Measurements from ENCODE around the gene GSS. TPM values are rescaled to one million over a fixed set of nuclear protein-coding genes. Genes with fewer than 3 reads are reported as not detected.

GSS gene
- total RNA-seq, 1 experiment from 2014 or later, result 110 TPM

GRCh38 chr20:34951652-34952051 is 4.0 kb downstream of the GSS start:
- intact Hi-C loops (cut with micrococcal nuclease; ENCODE audit: unreplicated experiment), result no loop called here
- Mint-ChIP-seq H3K36me3 (ENCODE audit: insufficient read depth, unreplicated experiment) (peaks cover 30% of the 10 kb centered on the region), H3K27me3 (ENCODE audit: unreplicated experiment) (no peaks in the 10 kb centered on the region), H3K9me3 (ENCODE audit: low read depth, unreplicated experiment) (no peaks in the 10 kb centered on the region), H3K4me1 (ENCODE audit: low read depth, unreplicated experiment) (peaks cover 21% of the 10 kb centered on the region), H3K27ac (ENCODE audit: unreplicated experiment) (no peak overlapping the region), H3K4me3 (ENCODE audit: low read depth, unreplicated experiment) (no peak overlapping the region)
- no peak for TF ChIP-seq CTCF (IDR thresholded peaks at IDR 0.05; ENCODE audit: unreplicated experiment)
- CTCF ChIA-PET, result interaction anchor here (1.2 kb wide), 1 partner anchor 78 kb away, joined by 3 read pairs; no protein-coding TSS in a partner anchor
- no peak for DNase-seq
- BruUV-seq (replicated peaks), result no TSS peak

DNA sequence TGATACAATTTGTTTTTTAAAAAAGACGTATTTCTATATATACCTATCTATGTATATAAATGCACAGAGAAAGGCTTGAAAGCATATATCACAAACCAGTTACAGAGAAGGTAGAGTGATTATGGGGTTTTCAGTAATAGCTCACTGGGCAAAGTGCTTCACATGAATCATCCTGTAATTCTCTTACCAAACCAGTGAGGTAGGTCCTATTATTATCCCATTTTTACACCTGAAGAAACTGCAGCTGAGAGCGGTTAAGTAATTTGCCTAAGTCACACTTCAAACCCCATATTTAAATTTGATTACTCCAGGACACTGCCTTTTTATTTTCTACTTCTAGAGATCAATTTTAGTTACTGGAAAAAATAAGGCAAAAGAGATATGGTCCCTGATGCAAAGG is 4.4 kb downstream of the GSS start:
- BruUV-seq (replicated peaks), result no TSS peak
- intact Hi-C loops (cut with micrococcal nuclease; ENCODE audit: unreplicated experiment), result no loop called here
- CTCF ChIA-PET, result interaction anchor here (1.2 to 1.6 kb wide), 2 partner anchors 44 to 77 kb away, joined by 3 read pairs; no protein-coding TSS in a partner anchor
- DNase-seq, result no peak
- Mint-ChIP-seq H3K4me1 (ENCODE audit: low read depth, unreplicated experiment) (peaks cover 20% of the 10 kb centered on the region), H3K4me3 (ENCODE audit: low read depth, unreplicated experiment) (no peak overlapping the region), H3K27me3 (ENCODE audit: unreplicated experiment) (no peaks in the 10 kb centered on the region), H3K27ac (ENCODE audit: unreplicated experiment) (no peak overlapping the region), H3K9me3 (ENCODE audit: low read depth, unreplicated experiment) (no peaks in the 10 kb centered on the region), H3K36me3 (ENCODE audit: insufficient read depth, unreplicated experiment) (peaks cover 30% of the 10 kb centered on the region)
- no peak for TF ChIP-seq CTCF (IDR thresholded peaks at IDR 0.05; ENCODE audit: unreplicated experiment)

DNA sequence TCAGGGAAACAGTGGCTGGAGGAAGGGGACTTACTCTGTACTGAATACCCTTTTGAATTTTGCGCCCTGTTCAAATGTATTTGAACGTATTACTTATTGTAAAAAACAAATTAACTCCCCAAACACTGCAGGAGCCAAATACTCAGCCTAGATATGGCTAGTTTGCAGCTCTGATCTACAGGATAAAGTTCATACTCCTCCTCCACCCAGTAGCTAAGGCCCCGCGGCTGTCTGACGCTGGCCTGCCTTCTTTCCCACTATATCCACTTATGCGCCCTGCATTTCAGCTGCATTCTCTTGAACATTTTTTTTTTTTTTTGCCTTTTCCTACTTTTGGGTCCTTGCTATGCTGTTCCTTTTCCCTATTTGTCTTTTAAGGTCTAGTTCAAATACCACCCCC is 6.5 kb downstream of the GSS start:
- H3K36me3 Mint-ChIP-seq (ENCODE audit: insufficient read depth, unreplicated experiment), result peaks cover 19% of the 10 kb centered on the region
- H3K4me1 Mint-ChIP-seq (ENCODE audit: low read depth, unreplicated experiment), result peaks cover 14% of the 10 kb centered on the region
- H3K27ac Mint-ChIP-seq (ENCODE audit: unreplicated experiment), result no peak overlapping the region
- no peak overlapping the region for H3K4me3 Mint-ChIP-seq (ENCODE audit: low read depth, unreplicated experiment)
- DNase-seq, result no peak
- intact Hi-C loops (cut with micrococcal nuclease; ENCODE audit: unreplicated experiment), result no loop called here
- no TSS peak for BruUV-seq (replicated peaks)
- H3K9me3 Mint-ChIP-seq (ENCODE audit: low read depth, unreplicated experiment), result no peaks in the 10 kb centered on the region
- no peak for TF ChIP-seq CTCF (IDR thresholded peaks at IDR 0.05; ENCODE audit: unreplicated experiment)
- H3K27me3 Mint-ChIP-seq (ENCODE audit: unreplicated experiment), result no peaks in the 10 kb centered on the region
- CTCF ChIA-PET, result interaction anchor here (0.6 kb wide), 1 partner anchor 420 kb away, joined by 3 read pairs; no protein-coding TSS in a partner anchor

GRCh38 chr20:34948030-34948429 is 7.6 kb downstream of the GSS start:
- intact Hi-C loops (cut with micrococcal nuclease; ENCODE audit: unreplicated experiment), result no loop called here
- Mint-ChIP-seq H3K27me3 (ENCODE audit: unreplicated experiment) (no peaks in the 10 kb centered on the region), H3K9me3 (ENCODE audit: low read depth, unreplicated experiment) (no peaks in the 10 kb centered on the region), H3K27ac (ENCODE audit: unreplicated experiment) (no peak overlapping the region), H3K4me1 (ENCODE audit: low read depth, unreplicated experiment) (peaks cover 18% of the 10 kb centered on the region), H3K36me3 (ENCODE audit: insufficient read depth, unreplicated experiment) (peaks cover 26% of the 10 kb centered on the region), H3K4me3 (ENCODE audit: low read depth, unreplicated experiment) (no peak overlapping the region)
- no peak for TF ChIP-seq CTCF (IDR thresholded peaks at IDR 0.05; ENCODE audit: unreplicated experiment)
- CTCF ChIA-PET, result interaction anchor here (1.0 kb wide), 1 partner anchor 75 kb away, joined by 3 read pairs; the partner anchor contains the start of gene GGT7
- no TSS peak for BruUV-seq (replicated peaks)
- DNase-seq, result no peak
